ENCODE data around the gene HEXIM2.
"Not testable (repeated sequence)": the region's sequence is repeated elsewhere in the genome, so short reads cannot be mapped to it uniquely, and the experiment has no call there.

HEXIM2 gene

GRCh38 chr17:45161288-45162024, at the start of gene HEXIM2:
HEXIM2 (plus strand) TSS chr17:45161875; CDS start chr17:45162794, 919 bp downstream.
- DNase-seq, result peak; percentile 97

- DNase-seq, result no peak
These were observed 48.9 kb upstream of the HEXIM2 start for GRCh38 chr17:45112559-45113423.

- no peak for DNase-seq
These were observed 48.3 kb upstream of the HEXIM2 start for GRCh38 chr17:45113424-45113754.

GRCh38 chr17:45114117-45114932, 47.4 kb upstream of the HEXIM2 start:
- DNase-seq, result no peak

- no peak for DNase-seq
These were observed 46.6 kb upstream of the HEXIM2 start for GRCh38 chr17:45115015-45115625.

- DNase-seq, result no peak
These were observed 45.8 kb upstream of the HEXIM2 start for GRCh38 chr17:45115871-45116270.

- DNase-seq, result no peak
These were observed 45.1 kb upstream of the HEXIM2 start for GRCh38 chr17:45116434-45117016.

GRCh38 chr17:45117334-45117733, 44.3 kb upstream of the HEXIM2 start:
- no peak for DNase-seq

- DNase-seq, result no peak
These were observed 43.6 kb upstream of the HEXIM2 start for GRCh38 chr17:45117848-45118646.

GRCh38 chr17:45118691-45119090, 43.0 kb upstream of the HEXIM2 start:
- no peak for DNase-seq

- no peak for DNase-seq
These were observed 41.7 kb upstream of the HEXIM2 start for GRCh38 chr17:45119964-45120363.

- no peak for DNase-seq
These were observed 41.1 kb upstream of the HEXIM2 start for GRCh38 chr17:45120558-45120957.

GRCh38 chr17:45121055-45121454, 40.6 kb upstream of the HEXIM2 start:
- no peak for DNase-seq

GRCh38 chr17:45123076-45123770, 38.5 kb upstream of the HEXIM2 start:
- no peak for DNase-seq

- no peak for DNase-seq
These were observed 37.5 kb upstream of the HEXIM2 start for GRCh38 chr17:45123930-45124796.

GRCh38 chr17:45124797-45125122, 36.9 kb upstream of the HEXIM2 start:
- DNase-seq, result not testable (repeated sequence)

GRCh38 chr17:45125509-45125908, 36.2 kb upstream of the HEXIM2 start:
- no peak for DNase-seq

- no peak for DNase-seq
These were observed 34.5 kb upstream of the HEXIM2 start for GRCh38 chr17:45127207-45127547.

GRCh38 chr17:45127548-45128300, 34.0 kb upstream of the HEXIM2 start:
- DNase-seq, result no peak
